NCI-H2196 (cell line): ENCODE measurements around the gene USP3.

Source experiments
- DNase-seq: peaks from one replicate; lab custom pipeline; 2025; ENCODE audit not compliant: unreplicated experiment; lab: John Stamatoyannopoulos, UW

Gene USP3

DNA sequence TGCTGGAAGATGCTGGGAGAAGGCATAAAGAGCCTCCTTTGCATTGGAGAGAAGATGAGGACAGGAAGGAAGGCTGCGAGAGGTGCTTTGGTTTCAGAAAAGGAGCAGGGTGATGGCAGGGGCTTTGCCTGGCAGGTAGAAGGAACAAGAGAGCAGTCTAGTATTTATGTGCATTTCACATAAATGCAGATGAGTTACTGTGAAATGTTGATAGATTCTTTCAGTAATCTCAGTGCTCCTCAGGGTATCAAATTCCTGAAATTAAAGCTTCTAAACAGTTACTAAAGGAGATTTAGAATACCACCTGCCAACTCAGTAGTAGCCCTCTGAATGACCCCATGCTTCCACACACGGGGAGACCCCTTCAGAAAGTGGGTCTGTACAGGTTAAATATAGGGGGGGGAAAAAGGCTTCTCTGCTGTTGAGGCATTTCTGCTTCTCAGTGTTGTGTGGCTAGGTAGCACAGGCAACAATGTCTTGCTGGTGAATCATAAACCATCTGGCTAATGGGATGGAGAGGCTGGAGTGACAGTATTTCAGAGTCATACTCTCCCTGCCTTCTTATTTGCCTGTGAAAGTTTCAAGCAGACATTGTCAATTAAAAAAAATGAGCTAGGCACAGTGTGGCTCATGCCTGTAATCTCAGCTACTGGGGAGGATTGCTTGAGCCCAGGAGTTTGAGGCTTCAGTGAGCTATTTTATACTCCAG is 78.5 kb downstream of the USP3 start:
- DNase-seq = no peak

DNA sequence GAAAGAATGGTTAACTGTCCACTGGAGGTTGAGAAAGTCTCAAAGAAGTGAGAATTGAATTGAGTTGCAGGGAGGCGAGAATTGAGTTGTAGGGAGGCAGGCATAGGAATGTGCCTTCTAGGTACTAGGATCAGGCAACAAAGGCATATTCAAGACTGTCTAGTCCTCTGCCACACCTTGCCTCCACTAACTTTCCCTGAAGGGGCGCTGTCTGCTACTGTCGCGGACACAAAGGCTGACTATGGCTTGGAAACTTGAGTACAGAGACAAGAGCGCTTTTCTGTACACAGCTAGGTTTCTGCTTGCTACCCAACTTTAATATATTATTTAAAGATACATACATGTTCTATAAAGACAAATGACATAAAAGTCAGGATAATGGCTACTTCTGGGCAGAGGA is 82.4 kb downstream of the USP3 start:
- DNase-seq = no peak

DNA sequence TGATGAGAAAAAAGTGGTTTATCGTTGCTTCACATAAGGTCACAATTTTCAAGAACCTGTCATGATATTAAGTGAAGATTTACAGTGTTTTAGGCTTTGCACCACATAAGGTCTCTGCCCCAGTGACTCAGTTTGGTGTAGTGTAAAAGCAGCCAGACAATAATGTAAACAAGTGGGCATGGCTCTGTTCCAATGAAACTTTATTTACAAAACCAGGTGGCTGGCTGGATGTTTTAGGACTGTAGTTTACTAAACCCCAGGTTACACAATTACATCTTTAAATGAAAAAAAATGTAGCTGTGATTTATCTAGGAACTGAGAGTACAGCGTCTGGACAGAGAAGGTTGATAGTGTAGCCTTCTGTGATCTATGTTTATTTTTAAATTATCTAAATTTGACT is 83.1 kb downstream of the USP3 start:
- no peak for DNase-seq

DNA sequence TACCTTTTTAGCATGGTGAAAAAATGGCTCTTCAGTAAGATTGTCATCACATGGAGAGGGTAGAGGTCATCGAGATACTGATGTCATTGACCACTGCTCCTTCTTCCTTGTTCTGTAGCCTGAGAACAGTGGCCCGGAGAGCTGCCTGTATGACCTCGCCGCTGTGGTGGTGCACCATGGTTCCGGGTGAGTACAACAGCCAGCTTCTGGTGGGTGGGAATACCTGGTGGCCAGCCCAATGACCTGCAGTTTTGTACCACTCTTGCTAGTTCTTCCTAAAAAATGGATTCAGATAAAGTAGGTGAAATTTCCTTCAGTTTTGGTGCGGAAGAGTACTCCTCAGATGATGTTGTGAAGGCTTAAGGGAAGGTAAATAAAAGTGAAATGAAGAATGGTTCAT is 84.4 kb downstream of the USP3 start:
- no peak for DNase-seq

DNA sequence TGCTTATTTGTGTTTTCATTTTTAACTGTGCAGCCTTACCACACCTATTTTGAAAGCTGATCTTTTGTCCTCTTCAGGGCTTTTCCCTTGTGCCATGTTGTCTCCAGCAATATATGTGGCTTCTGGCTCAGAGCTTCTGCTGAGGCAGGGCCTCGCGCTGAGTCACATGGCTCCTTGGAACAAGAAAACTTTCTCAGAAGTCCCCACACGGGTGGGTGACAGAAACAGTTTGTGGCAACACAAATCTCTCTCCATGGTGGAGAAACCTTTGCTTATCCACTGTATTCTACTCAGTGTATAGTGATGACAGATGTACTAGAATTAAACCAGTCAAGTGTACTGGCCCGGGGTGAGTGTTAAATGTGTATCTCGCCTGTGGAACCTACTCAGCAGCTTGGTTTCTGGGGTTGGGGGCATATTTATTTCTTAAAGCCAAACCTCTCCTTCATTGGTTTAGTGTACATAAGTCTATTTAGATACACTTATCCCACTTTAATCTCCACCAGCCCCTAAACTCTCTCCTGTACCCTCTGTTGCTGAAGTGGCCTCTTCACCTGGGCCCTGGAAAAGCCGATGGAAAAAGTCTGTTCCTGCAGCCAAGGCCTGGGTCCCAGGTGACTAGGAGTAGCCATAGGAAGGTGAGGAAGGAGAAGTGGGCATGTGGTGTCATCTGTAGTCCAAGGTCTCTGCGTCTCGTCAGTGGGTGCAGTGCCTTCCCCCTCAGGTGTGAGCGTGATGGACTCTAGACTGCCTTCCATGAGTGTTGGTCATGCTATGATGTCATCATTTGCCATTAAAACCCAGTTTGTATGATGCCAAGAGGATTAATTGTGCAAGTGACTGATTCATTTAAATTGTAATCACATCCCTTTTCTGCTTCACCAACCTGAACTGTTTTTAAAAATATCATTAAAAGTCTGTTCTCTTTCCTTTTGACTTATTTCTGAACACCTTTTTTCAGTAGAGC is 89.6 kb downstream of the USP3 start:
- DNase-seq = no peak

DNA sequence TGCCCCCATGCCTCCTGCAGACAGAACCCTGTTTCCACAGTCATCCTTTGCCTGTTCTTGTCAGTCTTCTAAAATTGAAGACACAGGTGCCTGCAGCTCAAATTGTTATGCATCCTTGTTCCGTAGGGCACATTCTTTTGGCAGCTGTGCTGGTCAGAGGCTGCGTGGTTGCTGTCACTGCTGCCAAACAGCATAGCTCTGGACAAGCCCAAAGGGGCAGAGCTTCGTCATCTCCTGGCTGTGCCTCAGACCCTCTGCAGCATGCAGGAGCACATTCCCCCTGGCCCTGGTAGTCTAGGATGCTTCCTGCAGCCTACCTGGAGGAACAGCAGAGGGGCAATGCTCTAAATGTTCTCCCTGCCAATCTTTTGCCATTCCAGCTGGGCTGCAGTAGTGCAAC is 90.7 kb downstream of the USP3 start:
- DNase-seq = no peak

DNA sequence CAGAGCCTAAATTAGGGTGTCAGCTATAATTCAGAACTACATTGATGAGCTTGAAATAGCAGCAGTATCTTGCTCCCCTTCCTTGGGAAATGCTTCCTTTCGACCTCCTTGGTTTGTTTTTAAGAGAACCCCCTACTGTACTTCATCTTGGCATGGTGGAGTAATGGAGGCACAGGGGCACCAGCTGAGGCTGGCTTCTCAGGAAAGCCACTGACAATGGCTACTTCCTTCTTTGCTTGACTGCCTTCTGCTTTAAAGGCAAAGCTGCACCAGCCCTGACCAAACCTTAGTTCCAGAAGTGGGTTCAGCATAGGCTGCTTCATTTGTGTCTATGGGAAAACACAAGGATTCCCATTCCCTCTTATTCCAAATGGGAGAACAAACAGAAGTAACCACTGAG is 91.3 kb downstream of the USP3 start:
- no peak for DNase-seq

DNA sequence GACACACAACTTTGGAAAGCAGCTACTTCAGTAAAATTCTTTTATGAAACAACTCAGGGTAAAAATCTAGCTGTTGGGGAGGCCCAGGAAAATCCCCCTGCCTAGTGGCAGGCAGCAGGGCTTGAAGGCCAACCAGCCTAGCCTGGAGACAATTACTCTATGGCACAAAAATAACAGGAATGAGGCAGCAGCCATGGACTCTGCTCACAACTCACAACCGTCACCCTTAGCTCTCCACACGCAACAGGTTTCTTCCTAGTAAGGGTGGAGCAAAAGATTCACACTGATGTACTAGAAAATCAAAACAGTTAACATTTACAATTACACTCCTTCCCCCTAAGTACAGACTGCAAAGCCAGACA is 92.3 kb downstream of the USP3 start:
- DNase-seq = no peak

DNA sequence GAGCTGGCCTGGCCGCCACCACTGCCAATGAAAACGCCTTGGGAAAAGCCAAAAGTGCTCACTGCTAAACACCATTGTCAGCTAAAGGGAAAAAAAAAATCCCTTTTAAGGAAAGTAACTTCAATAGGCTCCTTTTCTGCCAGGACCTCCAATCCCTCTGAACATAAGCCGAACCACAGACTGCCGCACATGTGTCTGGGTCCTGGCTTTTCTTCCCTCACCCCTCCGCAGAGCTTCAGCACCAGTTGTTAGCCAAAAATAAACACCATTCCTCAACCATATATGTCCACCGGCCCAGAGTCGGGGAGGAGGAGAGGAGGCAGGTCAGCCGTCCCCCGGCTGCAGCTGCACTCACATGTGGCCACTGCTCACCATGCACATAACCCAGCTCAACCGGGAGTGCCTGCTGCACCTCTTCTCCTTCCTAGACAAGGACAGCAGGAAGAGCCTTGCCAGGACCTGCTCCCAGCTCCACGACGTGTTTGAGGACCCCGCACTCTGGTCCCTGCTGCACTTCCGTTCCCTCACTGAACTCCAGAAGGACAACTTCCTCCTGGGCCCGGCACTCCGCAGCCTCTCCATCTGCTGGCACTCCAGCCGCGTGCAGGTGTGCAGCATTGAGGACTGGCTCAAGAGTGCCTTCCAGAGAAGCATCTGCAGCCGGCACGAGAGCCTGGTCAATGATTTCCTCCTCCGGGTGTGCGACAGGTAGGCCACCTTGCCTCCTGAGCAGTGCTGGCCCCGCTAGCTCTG is 92.8 kb downstream of the USP3 start, which contains the start of gene FBXL22:
TSS of gene FBXL22 (plus strand) at position 350 of the 753 bp plus-strand sequence. CDS start at position 356, 6 bp downstream.
- peak; percentile 26 for DNase-seq

DNA sequence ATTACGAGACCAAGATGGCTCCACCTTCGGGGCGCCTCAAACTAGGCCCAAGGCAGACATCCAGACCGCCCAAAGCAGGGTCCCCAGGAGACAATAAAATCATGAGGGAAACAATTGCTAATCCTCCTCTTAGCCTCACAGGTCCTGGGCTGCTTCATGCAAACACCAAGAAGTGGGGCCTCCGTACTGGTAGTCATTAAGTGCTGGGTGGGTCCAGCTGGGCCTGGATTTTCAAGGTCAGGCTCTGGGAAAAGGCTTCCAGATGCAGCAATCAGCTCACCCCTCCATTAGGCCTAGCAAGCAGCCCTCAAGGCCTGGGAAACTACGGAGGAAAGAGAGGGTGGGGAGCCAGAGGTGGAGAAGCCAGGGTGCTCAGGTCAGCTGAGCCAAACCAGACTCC is 93.4 kb downstream of the USP3 start:
- no peak for DNase-seq

DNA sequence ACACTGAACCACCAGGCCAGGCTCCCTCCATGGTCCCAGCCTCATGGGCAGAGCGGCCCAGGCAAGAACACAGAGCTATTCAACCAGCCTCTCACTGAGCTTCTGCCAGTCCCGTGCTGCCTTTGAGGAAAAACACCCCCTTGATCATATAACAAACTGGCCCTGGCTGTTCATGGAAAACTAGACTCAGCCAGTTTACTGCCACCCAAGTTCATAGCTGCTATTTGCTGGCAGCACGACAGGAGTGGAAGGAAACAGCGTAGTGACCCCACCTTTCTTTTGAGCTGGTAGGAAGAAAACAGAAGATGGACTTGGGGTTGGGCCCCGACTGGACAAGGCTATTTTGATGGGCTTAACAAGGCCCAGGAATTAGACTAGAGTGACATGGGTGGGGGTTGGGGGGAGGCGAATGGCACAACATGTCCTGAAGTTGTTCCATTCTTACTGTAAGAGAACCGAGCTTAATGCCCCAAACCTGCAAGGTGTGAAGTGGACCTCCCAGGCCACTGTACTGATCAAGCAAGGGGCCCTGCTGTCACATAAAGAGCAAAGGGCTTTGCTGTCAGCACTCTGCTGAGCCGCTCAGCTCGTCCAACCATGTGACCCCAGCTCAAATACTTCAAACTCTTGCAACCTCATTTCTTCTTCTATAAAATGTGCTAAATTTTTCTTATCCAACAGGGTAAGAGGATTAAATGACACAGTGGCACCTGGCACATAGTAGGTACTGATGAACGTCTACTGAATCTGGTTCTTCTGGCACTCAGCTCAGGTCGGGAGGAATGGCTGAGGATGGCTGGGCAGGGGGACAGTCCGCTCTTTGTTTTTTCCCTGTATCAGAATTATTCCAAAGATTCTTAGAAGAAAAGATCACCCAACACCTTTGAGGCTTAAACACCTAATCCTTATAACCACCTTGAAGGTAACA is 94.3 kb downstream of the USP3 start:
- no peak for DNase-seq

DNA sequence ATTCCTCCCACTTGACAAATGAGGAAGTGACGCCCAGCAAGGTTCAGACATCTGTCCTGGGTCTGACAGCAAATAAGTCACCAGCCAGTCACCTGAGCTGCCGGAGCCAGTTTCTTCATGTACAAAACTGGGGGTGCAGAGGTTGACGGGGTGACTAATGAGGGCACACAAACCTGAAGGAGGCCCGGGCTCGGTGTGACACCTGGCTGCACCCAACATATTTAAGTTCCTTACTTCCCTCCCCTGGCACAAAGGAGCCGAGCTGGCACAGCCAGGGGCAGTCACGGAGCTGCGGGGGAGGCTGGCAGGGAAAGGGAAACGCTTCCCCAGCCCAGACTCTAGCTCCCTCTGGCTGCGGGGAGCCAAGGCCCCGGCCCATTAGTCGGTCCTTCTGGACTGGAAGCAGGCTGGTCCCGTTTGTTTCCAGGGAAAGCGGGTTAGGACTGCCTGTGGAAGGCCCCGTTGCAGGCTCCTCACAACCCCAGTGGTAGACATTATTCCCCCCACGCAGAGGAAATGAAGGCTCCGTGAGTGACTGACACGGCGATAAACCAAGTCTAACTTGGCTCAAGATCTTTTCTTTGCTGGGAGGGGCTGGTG is 95.1 kb downstream of the USP3 start:
- DNase-seq = peak; percentile 38

DNA sequence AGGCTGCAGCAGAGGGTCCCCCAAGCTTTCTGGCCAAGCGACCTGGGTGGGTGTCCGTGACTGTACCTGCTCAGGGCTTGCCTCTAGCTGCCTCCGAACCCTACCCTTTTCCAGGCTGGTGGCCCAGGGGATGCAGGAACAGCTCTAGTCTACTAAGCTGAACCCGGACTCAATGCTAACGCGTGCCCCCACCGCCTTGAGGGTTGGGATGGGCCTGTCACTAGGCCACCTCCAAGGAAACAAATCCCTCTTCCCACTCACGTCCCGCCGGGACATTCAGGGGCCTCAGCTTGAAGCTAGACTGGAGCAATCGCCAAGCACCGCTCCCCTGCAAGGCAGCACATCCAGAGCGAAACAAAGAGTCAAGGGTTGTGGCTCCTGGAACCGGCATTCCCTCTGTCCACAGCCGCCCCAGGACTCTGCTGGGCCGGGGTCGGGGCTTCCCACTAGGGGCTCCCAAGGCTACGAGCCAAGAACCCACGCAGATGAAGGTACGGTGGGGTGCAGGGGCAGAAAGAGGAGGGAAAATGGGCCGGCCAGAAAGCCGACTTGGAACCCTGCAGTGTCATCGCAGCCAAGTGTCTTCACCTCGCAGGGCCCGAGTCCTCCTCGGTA is 95.7 kb downstream of the USP3 start:
- DNase-seq = no peak

DNA sequence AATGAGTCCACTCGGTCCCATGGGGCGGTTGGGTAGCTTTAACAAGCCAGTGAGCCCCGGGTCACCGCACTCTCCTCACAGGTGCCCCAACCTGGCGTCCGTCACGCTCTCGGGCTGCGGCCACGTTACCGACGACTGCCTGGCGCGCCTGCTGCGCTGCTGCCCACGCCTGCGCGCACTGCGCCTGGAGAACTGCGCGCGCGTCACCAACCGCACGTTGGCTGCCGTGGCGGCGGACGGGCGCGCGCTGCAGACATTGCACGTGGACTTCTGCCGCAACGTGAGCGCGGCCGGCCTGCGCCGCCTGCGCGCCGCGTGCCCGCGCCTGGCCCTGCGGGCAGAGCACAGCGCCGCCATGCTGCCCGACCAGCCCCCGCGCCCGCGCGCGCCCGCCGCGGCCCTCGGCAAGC is 96.2 kb downstream of the USP3 start:
- peak; percentile 86 for DNase-seq

DNA sequence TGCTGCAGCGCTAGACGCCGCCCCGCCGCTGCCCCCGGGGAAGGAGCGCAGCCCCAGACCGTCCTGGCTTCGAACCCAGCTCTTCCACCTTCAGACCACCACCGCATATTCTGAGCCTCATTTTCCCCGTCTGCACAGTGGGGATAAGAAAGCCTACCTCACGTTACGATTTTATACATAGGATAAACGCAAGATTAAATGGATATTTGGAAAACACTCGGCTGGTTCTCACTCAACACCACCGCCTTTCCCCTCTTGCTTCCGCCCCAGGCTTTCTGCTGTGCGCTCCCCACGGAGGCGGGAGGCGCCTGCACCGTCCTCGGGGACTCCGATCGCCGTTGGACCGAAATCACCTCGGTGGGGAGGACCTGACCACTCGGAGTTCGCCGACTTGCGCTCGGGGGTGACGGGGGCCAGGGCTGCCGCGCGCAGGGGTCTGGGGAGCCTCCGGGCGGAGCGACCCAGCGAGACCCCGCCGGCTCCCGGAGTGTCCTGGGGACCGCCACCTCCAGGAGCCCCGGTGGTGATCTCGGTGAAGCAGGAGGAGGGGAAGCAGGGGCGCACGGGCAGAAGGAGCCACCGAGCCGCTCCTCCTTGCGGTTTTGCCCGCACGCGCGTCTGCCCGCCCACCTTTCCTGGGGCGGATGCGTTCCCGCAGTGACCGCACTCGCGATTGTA is 96.8 kb downstream of the USP3 start:
- no peak for DNase-seq

DNA sequence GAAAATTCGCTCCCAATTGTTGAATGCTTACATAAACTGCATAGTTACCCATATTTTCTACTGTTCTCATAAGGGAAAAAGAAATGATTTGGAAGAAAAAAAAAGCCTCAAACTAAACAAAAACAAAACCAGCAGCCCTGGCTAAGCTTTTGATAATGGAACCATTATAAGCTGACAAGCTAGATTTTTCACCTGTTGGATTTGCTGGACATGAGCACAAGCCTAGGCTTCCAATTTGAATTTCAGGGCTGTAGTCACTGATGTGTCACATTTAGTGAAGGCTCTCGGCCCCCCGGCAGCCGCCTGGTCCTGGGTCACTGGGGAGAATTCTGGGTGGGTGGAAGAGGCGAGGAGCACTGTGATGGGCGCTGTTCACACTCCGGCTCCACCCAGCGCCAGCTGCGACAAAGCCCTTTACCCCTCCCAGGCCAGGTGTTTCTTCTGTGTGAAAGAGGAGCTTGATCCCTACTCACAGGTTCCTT is 97.4 kb downstream of the USP3 start:
- DNase-seq = peak; percentile 29

DNA sequence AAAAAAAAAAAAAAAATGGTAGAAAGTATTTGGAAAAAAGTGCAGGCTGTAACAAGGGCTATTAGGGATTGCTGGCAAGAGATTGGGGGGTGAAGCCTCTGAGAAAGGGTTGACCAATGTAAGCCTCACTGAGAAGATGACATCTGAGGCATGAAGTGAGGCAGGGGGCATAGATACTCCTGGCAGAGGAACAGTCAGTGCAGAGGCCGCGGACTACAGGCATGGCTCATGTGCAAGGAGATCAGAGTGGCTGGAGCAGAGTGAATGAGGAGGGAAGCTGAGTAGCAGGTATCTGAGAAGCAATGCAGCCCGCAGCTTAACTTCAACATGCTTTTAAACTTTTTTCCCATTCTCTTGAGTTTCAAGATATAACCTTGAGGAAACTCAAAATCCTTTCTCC is 98.2 kb downstream of the USP3 start:
- no peak for DNase-seq

DNA sequence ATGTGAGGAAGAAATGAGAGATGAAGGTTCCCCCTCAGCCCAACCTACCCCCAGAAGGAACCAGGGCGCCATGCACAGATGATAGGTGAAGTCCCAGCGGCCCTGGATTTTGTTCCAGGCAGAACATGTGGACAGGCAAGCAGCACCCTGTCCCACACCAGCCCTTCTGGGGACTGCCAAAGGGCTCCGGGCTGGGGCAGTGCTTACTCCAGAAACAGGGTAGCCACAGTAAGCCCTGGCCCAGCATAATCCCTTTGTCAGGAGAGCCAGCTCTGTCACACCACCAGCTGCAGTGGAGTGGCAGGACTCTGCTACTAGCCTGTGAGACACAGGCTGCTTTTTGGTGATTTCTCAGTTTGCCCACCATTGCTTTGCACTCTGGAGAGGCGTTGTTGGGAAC is 99.1 kb downstream of the USP3 start:
- no peak for DNase-seq

DNA sequence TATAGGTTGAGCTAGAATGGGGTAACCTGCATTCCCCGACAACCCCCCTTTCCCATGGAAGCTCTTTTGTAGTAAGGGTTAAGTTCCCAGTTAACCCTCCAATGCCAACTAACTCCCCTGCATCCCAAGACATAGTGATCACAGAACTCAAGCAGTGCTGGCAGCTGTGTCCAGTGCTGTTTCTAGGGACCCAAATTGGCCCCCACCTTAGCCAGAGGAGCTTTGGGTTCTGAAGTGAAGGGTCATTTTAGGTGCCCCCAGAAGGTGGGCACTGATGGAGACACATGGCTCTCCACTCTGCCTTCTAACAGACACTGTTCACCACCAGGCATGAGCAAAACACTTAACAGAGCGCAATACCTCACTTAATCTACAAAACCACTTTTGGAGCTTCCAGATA is 99.9 kb downstream of the USP3 start:
- DNase-seq = no peak
